CD14-positive monocyte (primary cell): Measurements from ENCODE around the gene GLCCI1. TPM values are rescaled to one million over a fixed set of nuclear protein-coding genes. Genes with fewer than 3 reads are reported as not detected.

Experiments
- DNase-seq, 3 donors: peaks; one replicate each; pipeline ENCODE4 v3.0.0-alpha.2; 2011 to 2022
- H2AFZ ChIP-seq: 2 replicates; pipeline ENCODE4 v1.6.0; 2012; ENCODE audit warnings: mild to moderate bottlenecking, low read depth, low read length, inconsistent platforms; ENCODE audit not compliant: insufficient read depth, poor library complexity, severe bottlenecking
- H3K27ac ChIP-seq, 2 donors: 1 replicate in 1 of 2; 2 replicates in 1 of 2; pipeline ENCODE4 v1.5.1; 2012 to 2013; ENCODE audit warnings: low read length in 2 of 2, control low read depth in 1 of 2, inconsistent platforms in 1 of 2, low read depth in 1 of 2, mild to moderate bottlenecking in 1 of 2
- H3K27me3 ChIP-seq, 2 donors: one replicate each; pipeline versions ENCODE4 v1.6.0 to v1.6.1; 2011 to 2013; ENCODE audit warnings: low read length in 2 of 2; ENCODE audit not compliant: control insufficient read depth in 2 of 2, insufficient read depth in 2 of 2
- H3K36me3 ChIP-seq, 2 donors: replicated peaks in 1 of 2; 1 replicate in 1 of 2; 2 replicates in 1 of 2; pipeline versions ENCODE4 v1.5.1 to v1.6.1; 2012 to 2013; ENCODE audit warnings: low read length in 2 of 2, control low read depth in 1 of 2, inconsistent platforms in 1 of 2, mild to moderate bottlenecking in 1 of 2; ENCODE audit not compliant: insufficient read depth in 2 of 2, control insufficient read depth in 1 of 2
- H3K4me1 ChIP-seq, 2 donors: 1 replicate in 1 of 2; 2 replicates in 1 of 2; pipeline versions ENCODE4 v1.5.1 to v1.6.1; 2012 to 2013; ENCODE audit warnings: low read length in 2 of 2, control low read depth in 1 of 2, inconsistent platforms in 1 of 2, mild to moderate bottlenecking in 1 of 2, moderate library complexity in 1 of 2; ENCODE audit not compliant: insufficient read depth in 2 of 2, control insufficient read depth in 1 of 2
- H3K4me2 ChIP-seq: replicated peaks from 2 replicates; pipeline ENCODE3; 2012; ENCODE audit warnings: low read length, moderate library complexity, mild to moderate bottlenecking; ENCODE audit not compliant: poor library complexity, severe bottlenecking; ENCODE audit errors: extremely low read depth
- H3K4me3 ChIP-seq, 3 experiments: fragments of 200-600 bp in 1 of 3; sonication (generic) in 1 of 3; replicated peaks in 1 of 3; 1 replicate in 2 of 3; 2 replicates in 1 of 3; pipeline ENCODE4 v1.5.1; 2011 to 2013; ENCODE audit warnings: low read length in 3 of 3, mild to moderate bottlenecking in 3 of 3, control low read depth in 2 of 3, low read depth in 2 of 3, inconsistent platforms in 1 of 3, moderate library complexity in 1 of 3
- H3K79me2 ChIP-seq: 2 replicates; pipeline ENCODE4 v1.6.0; 2012; ENCODE audit warnings: mild to moderate bottlenecking, control low read depth, inconsistent platforms, low read length, moderate library complexity; ENCODE audit not compliant: insufficient read depth
- H3K9ac ChIP-seq: 2 replicates; pipeline ENCODE4 v1.6.0; 2017; ENCODE audit warnings: low read length, mild to moderate bottlenecking; ENCODE audit not compliant: insufficient read depth, poor library complexity, severe bottlenecking
- H3K9me3 ChIP-seq, 2 donors: replicated peaks in 1 of 2; 1 replicate in 1 of 2; 2 replicates in 1 of 2; pipeline versions ENCODE4 v1.5.1 to v1.6.1; 2012 to 2013; ENCODE audit warnings: low read length in 2 of 2, control low read depth in 1 of 2; ENCODE audit not compliant: control insufficient read depth in 1 of 2, insufficient read depth in 1 of 2
- H4K20me1 ChIP-seq: 2 replicates; pipeline ENCODE4 v1.6.0; 2012; ENCODE audit warnings: mild to moderate bottlenecking, low read length, control low read depth, moderate library complexity; ENCODE audit not compliant: insufficient read depth
- H3K27ac Mint-ChIP-seq, 7 donors: one replicate each; pipeline ENCODE4 v1.8.0; 2020; ENCODE audit warnings: mild to moderate bottlenecking in 7 of 7, mixed read lengths in 7 of 7, moderate library complexity in 6 of 7, inconsistent platforms in 2 of 7
- H3K27me3 Mint-ChIP-seq, 3 donors: one replicate each; pipeline ENCODE4 v1.8.0; 2021 to 2022; ENCODE audit warnings: low read depth in 3 of 3, mild to moderate bottlenecking in 3 of 3, mixed read lengths in 3 of 3, moderate library complexity in 3 of 3, inconsistent platforms in 1 of 3
- H3K36me3 Mint-ChIP-seq, 2 donors: one replicate each; pipeline ENCODE4 v1.8.0; 2020; ENCODE audit warnings: mixed read lengths in 2 of 2, inconsistent platforms in 1 of 2, mild to moderate bottlenecking in 1 of 2
- H3K4me1 Mint-ChIP-seq: one replicate; pipeline ENCODE4 v1.8.0; 2020; ENCODE audit warnings: mild to moderate bottlenecking, mixed read lengths
- H3K4me3 Mint-ChIP-seq, 2 donors: one replicate each; pipeline ENCODE4 v1.8.0; 2020; ENCODE audit warnings: mild to moderate bottlenecking in 2 of 2, mixed read lengths in 2 of 2, moderate library complexity in 1 of 2
- H3K9me3 Mint-ChIP-seq, 7 donors: one replicate each; pipeline ENCODE4 v1.8.0; 2020 to 2022; ENCODE audit warnings: mixed read lengths in 7 of 7, mild to moderate bottlenecking in 6 of 7, moderate library complexity in 6 of 7, inconsistent platforms in 2 of 7
- WGBS: methylation state at CpG from one replicate; pipeline ENCODE4 v1.1.5; 2013; ENCODE audit warnings: missing lambda C conversion rate; ENCODE audit not compliant: insufficient coverage; 5-methylcytosine and 5-hydroxymethylcytosine counted together
- intact Hi-C, 2 donors: fragments of 100-400 bp; cut with micrococcal nuclease; formaldehyde crosslinking; loops; one replicate each; pipeline versions ENCODE4 v1.15.0 to v1.15.1; 2023
- polyA plus RNA-seq, 3 donors: library from polyadenylated mRNA; depleted of rRNA in 1 of 3; unstranded in 2 of 3; stranded (reverse) in 1 of 3; fragments of 300-500 nt in 2 of 3; fragments of >200 nt in 1 of 3; fragmentation: Illumina TruSeq in 2 of 3; gene quantifications; 1 replicate in 2 of 3; 2 replicates in 1 of 3; pipeline ENCODE4 v1.2.3, GENCODE V29; 2012 to 2021
- TF ChIP-seq, protein P1 (sequence below): fragments of 200-600 bp; IDR thresholded peaks from one replicate; pipeline ENCODE4 v1.8.0; 2022; ENCODE audit warnings: antibody characterized with exemption, mild to moderate bottlenecking

The GLCCI1 gene
- polyA plus RNA-seq, 3 donors = 0.89 to 2.1 (median 1.1) TPM

DNA sequence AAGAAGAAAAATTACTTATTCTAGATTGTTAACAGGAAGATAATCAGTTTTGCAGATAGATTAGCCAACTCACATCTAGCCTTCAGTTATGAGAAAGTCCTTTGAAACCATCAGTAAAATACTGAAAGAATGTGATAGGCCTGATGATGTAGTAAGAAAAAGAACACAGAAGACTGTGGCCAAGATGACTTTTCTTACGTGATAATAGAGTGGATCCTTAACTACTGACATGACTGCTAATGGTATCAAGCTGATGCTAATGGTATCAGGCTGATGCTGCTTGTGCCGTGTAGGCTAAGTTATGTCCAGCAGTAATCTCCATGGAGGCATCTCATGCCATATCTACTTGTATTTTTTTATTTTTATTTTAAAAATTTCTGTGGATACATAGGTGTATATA is 114.2 kb downstream of the GLCCI1 start:
- TF ChIP-seq, protein P1, sequence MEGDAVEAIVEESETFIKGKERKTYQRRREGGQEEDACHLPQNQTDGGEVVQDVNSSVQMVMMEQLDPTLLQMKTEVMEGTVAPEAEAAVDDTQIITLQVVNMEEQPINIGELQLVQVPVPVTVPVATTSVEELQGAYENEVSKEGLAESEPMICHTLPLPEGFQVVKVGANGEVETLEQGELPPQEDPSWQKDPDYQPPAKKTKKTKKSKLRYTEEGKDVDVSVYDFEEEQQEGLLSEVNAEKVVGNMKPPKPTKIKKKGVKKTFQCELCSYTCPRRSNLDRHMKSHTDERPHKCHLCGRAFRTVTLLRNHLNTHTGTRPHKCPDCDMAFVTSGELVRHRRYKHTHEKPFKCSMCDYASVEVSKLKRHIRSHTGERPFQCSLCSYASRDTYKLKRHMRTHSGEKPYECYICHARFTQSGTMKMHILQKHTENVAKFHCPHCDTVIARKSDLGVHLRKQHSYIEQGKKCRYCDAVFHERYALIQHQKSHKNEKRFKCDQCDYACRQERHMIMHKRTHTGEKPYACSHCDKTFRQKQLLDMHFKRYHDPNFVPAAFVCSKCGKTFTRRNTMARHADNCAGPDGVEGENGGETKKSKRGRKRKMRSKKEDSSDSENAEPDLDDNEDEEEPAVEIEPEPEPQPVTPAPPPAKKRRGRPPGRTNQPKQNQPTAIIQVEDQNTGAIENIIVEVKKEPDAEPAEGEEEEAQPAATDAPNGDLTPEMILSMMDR = no peak
- Histone ChIP-seq H3K27ac (no peak overlapping the region), H3K4me1 (no peaks in the 10 kb centered on the region), H3K36me3 (no peaks in the 10 kb centered on the region), H3K4me2 (no peak overlapping the region), H4K20me1 (no peaks in the 10 kb centered on the region), H2AFZ (no peak overlapping the region), H3K4me3 (no peak overlapping the region), H3K79me2 (no peaks in the 10 kb centered on the region), H3K9me3 (no peaks in the 10 kb centered on the region), H3K27me3 (no peaks in the 10 kb centered on the region), H3K9ac (no peak overlapping the region)
- Mint-ChIP-seq H3K36me3 (peaks cover 4 to 5% of the 10 kb centered on the region in 2 donors), H3K4me1 (no peaks in the 10 kb centered on the region), H3K4me3 (no peak overlapping the region), H3K27ac (no peak overlapping the region), H3K27me3 (no peaks in the 10 kb centered on the region), H3K9me3 (no peaks in the 10 kb centered on the region)
- WGBS = 88% methylated on average over 1 of the region's 2 CpGs
- DNase-seq = no peak
- intact Hi-C loops = no loop called here

DNA sequence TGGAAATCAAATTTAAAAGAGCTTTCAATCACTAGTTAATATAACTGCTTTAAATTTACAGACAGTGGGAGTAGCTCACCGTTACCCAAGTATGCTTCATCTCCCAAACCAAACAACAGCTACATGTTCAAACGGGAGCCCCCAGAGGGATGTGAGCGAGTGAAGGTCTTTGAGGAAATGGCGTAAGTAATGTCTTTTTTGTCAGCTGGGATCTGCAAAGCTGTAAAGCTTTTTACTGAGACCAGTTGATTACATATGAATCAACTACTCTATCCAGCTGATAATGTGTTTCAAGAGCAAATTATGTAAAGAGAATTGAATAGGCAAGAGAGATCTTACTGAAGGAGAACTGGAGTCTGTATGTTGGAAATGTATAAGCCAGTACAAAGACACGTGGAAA is 116.2 kb downstream of the GLCCI1 start:
- Histone ChIP-seq H3K36me3 (no peaks in the 10 kb centered on the region), H3K27ac (no peak overlapping the region), H4K20me1 (no peaks in the 10 kb centered on the region), H3K4me3 (no peak overlapping the region), H3K4me2 (no peak overlapping the region), H3K27me3 (no peaks in the 10 kb centered on the region), H3K9me3 (no peaks in the 10 kb centered on the region), H3K9ac (no peak overlapping the region), H2AFZ (no peak overlapping the region), H3K4me1 (no peaks in the 10 kb centered on the region), H3K79me2 (no peaks in the 10 kb centered on the region)
- TF ChIP-seq, protein P1 = no peak
- H3K27ac Mint-ChIP-seq = no peak overlapping the region
- peaks cover 4 to 5% of the 10 kb centered on the region in 2 donors for H3K36me3 Mint-ChIP-seq
- intact Hi-C loops = no loop called here
- no peak for DNase-seq
- no peak overlapping the region for H3K4me3 Mint-ChIP-seq
- H3K9me3 Mint-ChIP-seq = no peaks in the 10 kb centered on the region
- no CpG with 5 or more reads among the region's 5 CpGs for WGBS
- no peaks in the 10 kb centered on the region for H3K27me3 Mint-ChIP-seq
- H3K4me1 Mint-ChIP-seq = no peaks in the 10 kb centered on the region
